K562 (cell line): ENCODE results near the gene THAP2. TPM values are rescaled to one million over a fixed set of nuclear protein-coding genes. Genes with fewer than 3 reads are reported as not detected.

Experiments
- ATF3 ChIP-seq, 2 experiments: fragments of 450-650 bp in 1 of 2; sonication (generic) in 1 of 2; formaldehyde crosslinking in 1 of 2; IDR thresholded peaks in 1 of 2; conservative IDR thresholded peaks in 1 of 2; 2 replicates each; pipeline versions ENCODE4 v1.6.1 to v1.8.1; 2016 to 2023; ENCODE audit warnings: mild to moderate bottlenecking in 2 of 2, moderate library complexity in 2 of 2, inconsistent platforms in 1 of 2, missing genetic modification reagents in 1 of 2
- CEBPG ChIP-seq, 3 experiments: fragments of 200-800 bp in 1 of 3; sonication (Bioruptor generic) in 1 of 3; sonication (generic) in 1 of 3; formaldehyde crosslinking in 1 of 3; IDR thresholded peaks in 2 of 3; conservative IDR thresholded peaks in 1 of 3; 2 replicates each; pipeline versions ENCODE4 v1.6.1 to v1.8.0; 2016 to 2022; ENCODE audit warnings: missing compliant biosample characterization in 2 of 3, missing genetic modification characterization in 2 of 3, mild to moderate bottlenecking in 1 of 3, missing genetic modification reagents in 1 of 3
- CREBBP ChIP-seq: IDR thresholded peaks from one replicate; pipeline ENCODE4 v1.6.1; 2012; ENCODE audit warnings: low read depth, mild to moderate bottlenecking, control low read depth, inconsistent platforms, low read length
- EP400 ChIP-seq: fragments of 450-650 bp; IDR thresholded peaks from 2 replicates; pipeline ENCODE4 v1.6.1; 2017; ENCODE audit warnings: antibody characterized with exemption, mild to moderate bottlenecking, moderate library complexity
- GATA2 ChIP-seq: sonication (generic); formaldehyde crosslinking; IDR thresholded peaks from 2 replicates; pipeline ENCODE4 v1.4.0; 2020; ENCODE audit warnings: mild to moderate bottlenecking, missing genetic modification reagents
- HDAC8 ChIP-seq: fragments of 450-650 bp; IDR thresholded peaks from 2 replicates; pipeline ENCODE4 v1.6.1; 2016; ENCODE audit warnings: mild to moderate bottlenecking, missing genetic modification characterization, moderate library complexity, missing compliant biosample characterization
- ILF3 ChIP-seq: fragments of 450-650 bp; IDR thresholded peaks from 2 replicates; pipeline ENCODE4 v1.6.1; 2018; ENCODE audit warnings: antibody characterized with exemption, mild to moderate bottlenecking, moderate library complexity, borderline replicate concordance
- LEF1 ChIP-seq: fragments of 450-650 bp; IDR thresholded peaks from 2 replicates; pipeline ENCODE4 v1.6.1; 2016; ENCODE audit warnings: mild to moderate bottlenecking
- SNIP1 ChIP-seq: fragments of 450-650 bp; IDR thresholded peaks from 2 replicates; pipeline ENCODE4 v1.7.1; 2017; ENCODE audit warnings: low read depth, mild to moderate bottlenecking
- SP2 ChIP-seq: IDR thresholded peaks from 2 replicates; pipeline ENCODE4 v1.6.1; 2011; ENCODE audit warnings: mild to moderate bottlenecking, low read depth, low read length, moderate library complexity; ENCODE audit not compliant: poor library complexity, severe bottlenecking; ENCODE audit errors: extremely low read depth
- TGIF2 ChIP-seq: sonication (generic); formaldehyde crosslinking; IDR thresholded peaks from 2 replicates; pipeline ENCODE4 v1.8.1; 2022; ENCODE audit warnings: mild to moderate bottlenecking, missing genetic modification reagents, moderate library complexity
- ZNF766 ChIP-seq: fragments of 200-800 bp; sonication (Bioruptor generic); conservative IDR thresholded peaks from 2 replicates; pipeline ENCODE4 v1.6.1; 2016; ENCODE audit warnings: missing genetic modification characterization, missing compliant biosample characterization
- polyA plus RNA-seq, 8 experiments: library from polyadenylated mRNA; depleted of rRNA in 4 of 8; stranded (reverse) in 5 of 8; unstranded in 3 of 8; fragments of >200 nt; fragmentation: Nextera tagmentation in 2 of 8; fragmentation: Illumina TruSeq in 1 of 8; extraction: Ambion mirVana in 2 of 8; extraction: Trizol in 1 of 8; gene quantifications; 2 replicates each; pipeline versions ENCODE4 v1.2.1 to v1.2.3, GENCODE V29; 2011 to 2014; ENCODE audit warnings: inconsistent platforms in 1 of 8, missing spikeins in 1 of 8
- total RNA-seq, 7 experiments: library from RNA; depleted of rRNA in 6 of 7; stranded (reverse); fragments of >200 nt in 6 of 7; fragmentation: Illumina TruSeq in 2 of 7; extraction: Trizol in 2 of 7; gene quantifications; 2 replicates each; pipeline versions ENCODE4 v1.2.1 to v1.2.3, GENCODE V29; 2011 to 2021; ENCODE audit warnings: low replicate concordance in 1 of 7
- TF ChIP-seq, protein P1 (sequence below): sonication (generic); formaldehyde crosslinking; IDR thresholded peaks from 2 replicates; pipeline ENCODE4 v1.8.0; 2022; ENCODE audit warnings: mild to moderate bottlenecking, missing genetic modification reagents, borderline replicate concordance
- TF ChIP-seq, protein P2 (sequence below): sonication (generic); IDR thresholded peaks from 2 replicates; pipeline ENCODE4 v1.6.1; 2016
- TF ChIP-seq, protein P3 (sequence below): IDR thresholded peaks from 2 replicates; pipeline ENCODE4 v1.6.1; 2011; ENCODE audit not compliant: insufficient read length; ENCODE audit errors: extremely low read depth
- TF ChIP-seq, protein P4 (sequence below): fragments of 450-650 bp; IDR thresholded peaks from 2 replicates; pipeline ENCODE4 v1.6.1; 2016; ENCODE audit warnings: borderline replicate concordance

THAP2 gene
- total and polyA plus RNA-seq, 9 of the 15 experiments (the other 6 are each of a cell fraction or from before 2014, with no cell fraction given): 1.8 to 18.9 (median 7.3) TPM

DNA sequence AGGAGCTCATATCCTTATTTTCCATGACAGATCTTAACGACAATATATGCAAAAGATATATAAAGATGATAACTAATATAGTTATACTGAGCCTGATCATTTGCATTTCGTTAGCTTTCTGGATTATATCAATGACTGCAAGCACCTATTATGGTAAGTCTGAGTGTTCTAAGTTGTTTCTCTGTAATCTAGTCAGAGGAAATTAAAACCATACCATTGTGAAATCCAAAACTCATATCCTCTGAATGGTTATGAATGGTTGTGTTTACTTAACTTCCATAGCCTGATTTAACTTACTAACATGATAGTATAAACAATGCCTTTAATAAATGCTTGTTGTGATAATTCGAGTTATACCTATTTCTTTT is 22.5 kb downstream of the THAP2 start (continued):
- TF ChIP-seq, protein P1, sequence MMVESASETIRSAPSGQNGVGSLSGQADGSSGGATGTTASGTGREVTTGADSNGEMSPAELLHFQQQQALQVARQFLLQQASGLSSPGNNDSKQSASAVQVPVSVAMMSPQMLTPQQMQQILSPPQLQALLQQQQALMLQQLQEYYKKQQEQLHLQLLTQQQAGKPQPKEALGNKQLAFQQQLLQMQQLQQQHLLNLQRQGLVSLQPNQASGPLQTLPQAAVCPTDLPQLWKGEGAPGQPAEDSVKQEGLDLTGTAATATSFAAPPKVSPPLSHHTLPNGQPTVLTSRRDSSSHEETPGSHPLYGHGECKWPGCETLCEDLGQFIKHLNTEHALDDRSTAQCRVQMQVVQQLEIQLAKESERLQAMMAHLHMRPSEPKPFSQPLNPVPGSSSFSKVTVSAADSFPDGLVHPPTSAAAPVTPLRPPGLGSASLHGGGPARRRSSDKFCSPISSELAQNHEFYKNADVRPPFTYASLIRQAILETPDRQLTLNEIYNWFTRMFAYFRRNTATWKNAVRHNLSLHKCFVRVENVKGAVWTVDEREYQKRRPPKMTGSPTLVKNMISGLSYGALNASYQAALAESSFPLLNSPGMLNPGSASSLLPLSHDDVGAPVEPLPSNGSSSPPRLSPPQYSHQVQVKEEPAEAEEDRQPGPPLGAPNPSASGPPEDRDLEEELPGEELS (CRISPR knock-in tag): no peak
- TF ChIP-seq LEF1 (no peak), TGIF2 (CRISPR knock-in tag) (no peak), CEBPG (CRISPR knock-in tag; IDR thresholded peaks at IDR 0.05) (no peak), CEBPG (tag; conservative IDR thresholded peaks at IDR 0.05 in 1 of 2, IDR thresholded peaks at IDR 0.05 in 1 of 2) (peak; percentile 46 to 61; a peak in 2 of 4 replicates), ILF3 (no peak), SP2 (no peak), GATA2 (CRISPR knock-in tag) (no peak), ATF3 (IDR thresholded peaks at IDR 0.05) (no peak), ATF3 (CRISPR knock-in tag; conservative IDR thresholded peaks at IDR 0.05) (no peak), EP400 (no peak), ZNF766 (CRISPR knock-in tag) (0 out of 2 replicates have a peak, but pooled peaks have one; percentile 40), CREBBP (no peak), SNIP1 (no peak), HDAC8 (no peak)
- TF ChIP-seq, protein P2, sequence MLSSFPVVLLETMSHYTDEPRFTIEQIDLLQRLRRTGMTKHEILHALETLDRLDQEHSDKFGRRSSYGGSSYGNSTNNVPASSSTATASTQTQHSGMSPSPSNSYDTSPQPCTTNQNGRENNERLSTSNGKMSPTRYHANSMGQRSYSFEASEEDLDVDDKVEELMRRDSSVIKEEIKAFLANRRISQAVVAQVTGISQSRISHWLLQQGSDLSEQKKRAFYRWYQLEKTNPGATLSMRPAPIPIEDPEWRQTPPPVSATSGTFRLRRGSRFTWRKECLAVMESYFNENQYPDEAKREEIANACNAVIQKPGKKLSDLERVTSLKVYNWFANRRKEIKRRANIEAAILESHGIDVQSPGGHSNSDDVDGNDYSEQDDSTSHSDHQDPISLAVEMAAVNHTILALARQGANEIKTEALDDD: peak; percentile 56
- TF ChIP-seq, protein P3, sequence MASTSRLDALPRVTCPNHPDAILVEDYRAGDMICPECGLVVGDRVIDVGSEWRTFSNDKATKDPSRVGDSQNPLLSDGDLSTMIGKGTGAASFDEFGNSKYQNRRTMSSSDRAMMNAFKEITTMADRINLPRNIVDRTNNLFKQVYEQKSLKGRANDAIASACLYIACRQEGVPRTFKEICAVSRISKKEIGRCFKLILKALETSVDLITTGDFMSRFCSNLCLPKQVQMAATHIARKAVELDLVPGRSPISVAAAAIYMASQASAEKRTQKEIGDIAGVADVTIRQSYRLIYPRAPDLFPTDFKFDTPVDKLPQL: no peak
- TF ChIP-seq, protein P4, sequence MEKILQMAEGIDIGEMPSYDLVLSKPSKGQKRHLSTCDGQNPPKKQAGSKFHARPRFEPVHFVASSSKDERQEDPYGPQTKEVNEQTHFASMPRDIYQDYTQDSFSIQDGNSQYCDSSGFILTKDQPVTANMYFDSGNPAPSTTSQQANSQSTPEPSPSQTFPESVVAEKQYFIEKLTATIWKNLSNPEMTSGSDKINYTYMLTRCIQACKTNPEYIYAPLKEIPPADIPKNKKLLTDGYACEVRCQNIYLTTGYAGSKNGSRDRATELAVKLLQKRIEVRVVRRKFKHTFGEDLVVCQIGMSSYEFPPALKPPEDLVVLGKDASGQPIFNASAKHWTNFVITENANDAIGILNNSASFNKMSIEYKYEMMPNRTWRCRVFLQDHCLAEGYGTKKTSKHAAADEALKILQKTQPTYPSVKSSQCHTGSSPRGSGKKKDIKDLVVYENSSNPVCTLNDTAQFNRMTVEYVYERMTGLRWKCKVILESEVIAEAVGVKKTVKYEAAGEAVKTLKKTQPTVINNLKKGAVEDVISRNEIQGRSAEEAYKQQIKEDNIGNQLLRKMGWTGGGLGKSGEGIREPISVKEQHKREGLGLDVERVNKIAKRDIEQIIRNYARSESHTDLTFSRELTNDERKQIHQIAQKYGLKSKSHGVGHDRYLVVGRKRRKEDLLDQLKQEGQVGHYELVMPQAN: no peak
